Heart left ventricle (tissue), 16 donors: Measurements from ENCODE around the gene ATP5F1E. TPM values are rescaled to one million over a fixed set of nuclear protein-coding genes. Genes with fewer than 3 reads are reported as not detected.
"Not testable (repeated sequence)": the region's sequence is repeated elsewhere in the genome, so short reads cannot be mapped to it uniquely, and the experiment has no call there.

ENCODE experiments used
- ATAC-seq, 4 donors: fragments of 200-7000 bp; cut with Tn5 transposase; one replicate each; pipeline ENCODE4 v1.9.1; 2020 to 2022; ENCODE audit warnings: moderate library complexity in 4 of 4, mild to moderate bottlenecking in 3 of 4, moderate number of reproducible peaks in 1 of 4
- DNase-seq, 5 donors: peaks; one replicate each; pipeline ENCODE4 v3.0.0-alpha.2; 2020
- H3K27ac ChIP-seq, 12 donors: fragments of 200-600 bp; sonication (generic) in 4 of 12; one replicate each; pipeline versions ENCODE4 v1.5.0 to v1.8.0; 2016 to 2022; ENCODE audit warnings: mild to moderate bottlenecking in 2 of 12
- H3K27me3 ChIP-seq, 9 donors: fragments of 200-600 bp; sonication (generic) in 2 of 9; one replicate each; pipeline versions ENCODE4 v1.5.1 to v1.8.0; 2016 to 2022; ENCODE audit warnings: mild to moderate bottlenecking in 3 of 9
- H3K36me3 ChIP-seq, 9 donors: fragments of 200-600 bp; sonication (generic) in 2 of 9; one replicate each; pipeline versions ENCODE4 v1.5.0 to v1.8.0; 2018 to 2022; ENCODE audit warnings: mild to moderate bottlenecking in 2 of 9
- H3K4me1 ChIP-seq, 12 donors: fragments of 200-600 bp; sonication (generic) in 4 of 12; one replicate each; pipeline versions ENCODE4 v1.5.0 to v1.8.0; 2016 to 2022; ENCODE audit warnings: mild to moderate bottlenecking in 3 of 12
- H3K4me3 ChIP-seq, 12 donors: fragments of 200-600 bp; sonication (generic) in 4 of 12; one replicate each; pipeline versions ENCODE4 v1.5.0 to v1.8.0; 2017 to 2022; ENCODE audit warnings: mild to moderate bottlenecking in 9 of 12, moderate library complexity in 4 of 12
- H3K9me3 ChIP-seq, 12 donors: fragments of 200-600 bp; sonication (generic) in 4 of 12; one replicate each; pipeline versions ENCODE4 v1.5.0 to v1.8.0; 2016 to 2022; ENCODE audit warnings: mild to moderate bottlenecking in 1 of 12
- CTCF ChIP-seq, 12 donors: fragments of 200-600 bp; sonication (generic) in 4 of 12; IDR thresholded peaks; one replicate each; pipeline versions ENCODE4 v1.5.0 to v1.8.0; 2018 to 2022; ENCODE audit warnings: antibody characterized with exemption in 12 of 12, mild to moderate bottlenecking in 5 of 12
- POLR2A ChIP-seq, 2 donors: fragments of 450-650 bp; IDR thresholded peaks; one replicate each; pipeline ENCODE4 v1.6.1; 2017; ENCODE audit warnings: antibody characterized with exemption in 2 of 2, mild to moderate bottlenecking in 2 of 2, moderate library complexity in 2 of 2
- WGBS, 4 donors: extraction: QIAGEN DNeasy Blood & Tissue Kit in 2 of 4; methylation state at CpG; one replicate each; pipeline versions ENCODE4 v1.1.5 to v1.1.7; 2013 to 2018; 5-methylcytosine and 5-hydroxymethylcytosine counted together
- intact Hi-C, 10 donors: fragments of 100-400 bp; cut with DNase I; formaldehyde crosslinking; loops; one replicate each; pipeline versions ENCODE4 v1.11.1 to v1.14.2; 2022
- polyA plus RNA-seq, 2 donors: library from polyadenylated mRNA; stranded (reverse); fragments of 200-250 nt; gene quantifications; one replicate each; pipeline ENCODE4 v1.2.3, GENCODE V29; 2013
- total RNA-seq, 9 donors: library from RNA; depleted of rRNA in 2 of 9; stranded (reverse); fragments of >200 nt in 2 of 9; fragmentation: NEBNext Ultra II Directional in 3 of 9; extraction: Animal tissue kit (Norgen Biotek cat#: 25700) in 3 of 9; gene quantifications; one replicate each; pipeline versions ENCODE4 v1.1.0 to v1.2.4, GENCODE V29; 2016 to 2023
- donor health status: ischemic (EF 13 %, LVEDD 7.1; RV severe dilation, severe dysfunction).
- donor health status: healthy with polysubstance abuse.
- donor health status: DM: no; HTN: yes; CAD: no.
- donor health status: DM: no; HTN: no; CAD: no.
- donor health status: ischemic (EF 25% LVEDD 6.9; RV normal size, moderate dysfunction).
- donor health status: ischemic (EF 25% LVEDD 5.7; RV mildly dilated, moderate dysfunction).
- donor health status: healthy.
- donor health status: DM: yes; HTN: yes; CAD: no.
- donor health status: ischemic (EF 35%, LVEDD 5.7; RV mildly dilated, moderate dysfunction).
- donor health status: nonischemic (EF 11% LVEDD 7.7; RV severe dilation, severe dysfunction).
- donor health status: DM: yes; HTN: yes; CAD: no.
- donor health status: PGD.
- donor health status: ischemic (EF 29% LVEDD 5.4; RV normal size, mild dysfunction).
- donor health status: nonischemic (EF 23%, LVEDD 6.1; RV moderate dilation, normal function).

Gene ATP5F1E
- total and polyA plus RNA-seq, 11 donors: 38.5 to 153 (median 116) TPM

- Histone ChIP-seq H3K4me1 (peaks cover 9 to 43% (median 28%) of the 10 kb centered on the region in 12 donors), H3K27me3 (no peaks in the 10 kb centered on the region), H3K9me3 (no peaks in the 10 kb centered on the region), H3K4me3 (peak within 1 kb of the TSS; percentile 60 to 97 (median 76)), H3K36me3 (peaks cover 0 to 20% (median 12%) of the 10 kb centered on the region in 9 donors), H3K27ac (peak within 1 kb of the TSS; percentile 68 to 92 (median 86))
- TF ChIP-seq CTCF (IDR thresholded peaks at IDR 0.05): no peak
- no peak for TF ChIP-seq POLR2A (IDR thresholded peaks at IDR 0.05)
- peak in 3 of 4 donors; percentile 36 to 56 (median 40) for ATAC-seq
- WGBS, 4 donors: 4 to 8% (median 5%) methylated on average over 9 to 50 of the region's 50 CpGs
- DNase-seq: peak in 3 of 5 donors; percentile 28 to 54 (median 44)
- intact Hi-C loops: loop anchor here in 5 of 10 donors (5.0 to 10.0 kb wide), 3 partner anchors 150 to 167 kb away; no protein-coding TSS in a partner anchor
These were observed 10.1 kb upstream of the ATP5F1E start, which contains the start of gene PRELID3B for GRCh38 chr20:59042151-59042795. TSS of gene PRELID3B (minus strand) at chr20:59042786. CDS start at chr20:59042730, 56 bp downstream.

GRCh38 chr20:59041487-59041886 lies 9.4 kb upstream of the ATP5F1E start:
- ATAC-seq, DNase-seq, H3K27me3 ChIP-seq, H3K9me3 ChIP-seq: not testable (repeated sequence)
- peaks cover 9 to 43% (median 28%) of the 10 kb centered on the region in 12 donors for H3K4me1 ChIP-seq
- WGBS, 4 donors: 89 to 97% (median 91%) methylated on average over 16 of the region's 16 CpGs
- intact Hi-C loops: loop anchor here in 5 of 10 donors (5.0 to 10.0 kb wide), 3 partner anchors 149 to 167 kb away; no protein-coding TSS in a partner anchor
- peak overlapping the region in 11 of 12 donors; percentile 66 to 97 (median 78) for H3K4me3 ChIP-seq
- H3K27ac ChIP-seq: peak overlapping the region in 5 of 12 donors; percentile 84 to 92 (median 87)
- H3K36me3 ChIP-seq: peaks cover 0 to 28% (median 20%) of the 10 kb centered on the region in 9 donors

GRCh38 chr20:59040667-59041066 lies 8.5 kb upstream of the ATP5F1E start:
- TF ChIP-seq CTCF (IDR thresholded peaks at IDR 0.05): no peak
- Histone ChIP-seq H3K9me3 (no peaks in the 10 kb centered on the region), H3K27me3 (no peaks in the 10 kb centered on the region), H3K4me3 (no peak overlapping the region), H3K4me1 (peaks cover 9 to 43% (median 28%) of the 10 kb centered on the region in 12 donors), H3K36me3 (peaks cover 0 to 36% (median 28%) of the 10 kb centered on the region in 9 donors), H3K27ac (no peak overlapping the region)
- 82 to 87% (median 85%) methylated on average over 5 of the region's 5 CpGs for WGBS, 4 donors
- no peak for ATAC-seq
- intact Hi-C loops: loop anchor here in 5 of 10 donors (5.0 to 10.0 kb wide), 3 partner anchors 148 to 166 kb away; no protein-coding TSS in a partner anchor
- no peak for DNase-seq

GRCh38 chr20:59039233-59039632 lies 7.1 kb upstream of the ATP5F1E start:
- H3K9me3 ChIP-seq: no peaks in the 10 kb centered on the region
- ATAC-seq: no peak
- TF ChIP-seq POLR2A (IDR thresholded peaks at IDR 0.05) (no peak), CTCF (IDR thresholded peaks at IDR 0.05) (no peak)
- peaks cover 9 to 43% (median 28%) of the 10 kb centered on the region in 12 donors for H3K4me1 ChIP-seq
- H3K27ac ChIP-seq: no peak overlapping the region
- no peaks in the 10 kb centered on the region for H3K27me3 ChIP-seq
- 63 to 86% (median 69%) methylated on average over 1 of the region's 1 CpG for WGBS, 4 donors
- intact Hi-C loops: loop anchor here in 1 of 10 donors (10.0 kb wide), 1 partner anchor 54 kb away; the partner anchor contains the start of gene NELFCD
- no peak overlapping the region for H3K4me3 ChIP-seq
- DNase-seq: no peak
- H3K36me3 ChIP-seq: peaks cover 0 to 50% (median 42%) of the 10 kb centered on the region in 9 donors
